A549 (cell line): ENCODE data around the gene FZD1. TPM values are rescaled to one million over a fixed set of nuclear protein-coding genes. Genes with fewer than 3 reads are reported as not detected.

Experiments used
- ATAC-seq, 2 experiments: fragments of 200-7000 bp in 1 of 2; fragments of >200 bp in 1 of 2; cut with Nextera tagmentation in 1 of 2; cut with Tn5 transposase in 1 of 2; 3 replicates each; pipeline versions ENCODE4 v1.8.0 to v1.9.1; 2018 to 2020; ENCODE audit warnings: mild to moderate bottlenecking in 1 of 2, moderate library complexity in 1 of 2
- CTCF ChIA-PET: fragments of 300-600 bp; sonication (Branson Sonifier 250); formaldehyde crosslinking; extraction: SDS; loops from one replicate; lab custom pipeline; 2021; ENCODE audit warnings: antibody characterized with exemption, inconsistent platforms; lab: Yijun Ruan, JAX
- POLR2A ChIA-PET: fragments of 350-600 bp; formaldehyde crosslinking; extraction: SDS; loops from one replicate; lab custom pipeline; 2021; ENCODE audit warnings: antibody characterized with exemption, inconsistent platforms; lab: Yijun Ruan, JAX
- DNase-seq, 2 experiments: peaks; one replicate each; pipeline versions ENCODE4 v3.0.0 to v3.0.0-alpha.2; 2011 to 2016; ENCODE audit warnings: low read depth in 1 of 2, low spot score in 1 of 2
- FAIRE-seq: peaks from 2 replicates; lab custom pipeline; 2011; peaks lifted over from hg19 to GRCh38; lab: Jason Lieb, UNC
- H3K27ac ChIP-seq, 2 experiments: fragments of >200 bp; sonication (Bioruptor Twin); formaldehyde crosslinking; 3 replicates each; pipeline ENCODE4 v1.5.1; 2016 to 2017
- H3K4me1 ChIP-seq: fragments of >200 bp; sonication (Bioruptor Twin); formaldehyde crosslinking; 3 replicates; pipeline ENCODE4 v1.6.1; 2016
- H3K4me2 ChIP-seq: fragments of >200 bp; sonication (Bioruptor Twin); formaldehyde crosslinking; 3 replicates; pipeline ENCODE4 v1.6.1; 2016
- H3K4me3 ChIP-seq: fragments of >200 bp; sonication (Bioruptor Twin); formaldehyde crosslinking; 3 replicates; pipeline ENCODE4 v1.5.1; 2016
- H3K9me3 ChIP-seq: fragments of >200 bp; sonication (Bioruptor Twin); formaldehyde crosslinking; 3 replicates; pipeline ENCODE4 v1.6.1; 2016
- CBX8 ChIP-seq: fragments of 200-600 bp; sonication (generic); IDR thresholded peaks from 2 replicates; pipeline ENCODE4 v1.6.1; 2016
- CEBPB ChIP-seq, 2 experiments: fragments of >200 bp in 1 of 2; sonication (Bioruptor Twin) in 1 of 2; formaldehyde crosslinking in 1 of 2; IDR thresholded peaks; 2 replicates each; pipeline ENCODE4 v1.6.1; 2012 to 2016
- CHD2 ChIP-seq: fragments of 150-350 bp; IDR thresholded peaks from 2 replicates; pipeline ENCODE4 v1.6.1; 2014; ENCODE audit warnings: low read length; ENCODE audit not compliant: partially characterized antibody
- CHD4 ChIP-seq: fragments of 200-600 bp; sonication (generic); IDR thresholded peaks from 2 replicates; pipeline ENCODE4 v1.6.1; 2016; ENCODE audit warnings: antibody characterized with exemption, mild to moderate bottlenecking, borderline replicate concordance
- EHMT2 ChIP-seq: fragments of 200-600 bp; sonication (generic); IDR thresholded peaks from 2 replicates; pipeline ENCODE4 v1.6.1; 2016; ENCODE audit warnings: antibody characterized with exemption, low read depth, mild to moderate bottlenecking, moderate library complexity
- EP300 ChIP-seq, 2 experiments: fragments of >200 bp; sonication (Bioruptor Twin); formaldehyde crosslinking; IDR thresholded peaks; 2 replicates in 1 of 2; 3 replicates in 1 of 2; pipeline ENCODE4 v1.6.1; 2016 to 2017
- FOSB ChIP-seq: fragments of 250-450 bp; sonication (Bioruptor Pico); IDR thresholded peaks from 2 replicates; pipeline ENCODE4 v1.5.0; 2020; ENCODE audit warnings: mild to moderate bottlenecking, moderate library complexity
- FOSL2 ChIP-seq, 2 experiments: fragments of 450-650 bp in 1 of 2; fragments of >200 bp in 1 of 2; sonication (Bioruptor Twin) in 1 of 2; formaldehyde crosslinking; IDR thresholded peaks; 2 replicates each; pipeline versions ENCODE4 v1.5.0 to v1.6.1; 2016 to 2020; ENCODE audit warnings: mild to moderate bottlenecking in 1 of 2, moderate library complexity in 1 of 2
- JUN ChIP-seq, 2 experiments: fragments of >200 bp; sonication (Bioruptor Twin); formaldehyde crosslinking; IDR thresholded peaks; 2 replicates in 1 of 2; 3 replicates in 1 of 2; pipeline ENCODE4 v1.6.1; 2016 to 2017
- KDM1A ChIP-seq: fragments of 200-600 bp; sonication (generic); IDR thresholded peaks from 2 replicates; pipeline ENCODE4 v1.6.1; 2016; ENCODE audit warnings: low read depth, mild to moderate bottlenecking
- NPAS2 ChIP-seq: fragments of 250-450 bp; sonication (Bioruptor Pico); IDR thresholded peaks from 2 replicates; pipeline ENCODE4 v1.8.0; 2022; ENCODE audit warnings: mild to moderate bottlenecking, moderate library complexity, borderline replicate concordance
- POLR2A ChIP-seq: IDR thresholded peaks from 2 replicates; pipeline ENCODE4 v1.6.1; 2012; ENCODE audit warnings: mild to moderate bottlenecking, low read length
- POLR2AphosphoS2 ChIP-seq: conservative IDR thresholded peaks from 2 replicates; pipeline ENCODE4 v1.6.1; 2012; ENCODE audit warnings: low read length, improper control_type of control experiment, inconsistent platforms
- SMC3 ChIP-seq: fragments of >200 bp; sonication (Bioruptor Twin); formaldehyde crosslinking; IDR thresholded peaks from 3 replicates; pipeline ENCODE4 v1.6.1; 2018; ENCODE audit warnings: inconsistent platforms
- ZFP36 ChIP-seq: fragments of 450-650 bp; IDR thresholded peaks from 2 replicates; pipeline ENCODE4 v1.6.1; 2014; ENCODE audit warnings: borderline replicate concordance; ENCODE audit not compliant: partially characterized antibody
- ZNF302 ChIP-seq: fragments of 250-450 bp; sonication (Bioruptor Pico); IDR thresholded peaks from 2 replicates; pipeline ENCODE4 v1.9.0; 2021; ENCODE audit warnings: inconsistent platforms, mild to moderate bottlenecking, moderate library complexity
- WGBS: methylation state at CpG from one replicate; pipeline ENCODE4 v1.1.6; 2017; ENCODE audit errors: missing lambda C conversion rate; 5-methylcytosine and 5-hydroxymethylcytosine counted together
- polyA plus RNA-seq, 4 experiments: library from polyadenylated mRNA; depleted of rRNA in 3 of 4; stranded (reverse); fragments of >200 nt; fragmentation: RNase III in 1 of 4; extraction: RNeasy Plus Mini Kit Qiagen cat#74134 plus additional on column Dnase treatment in 1 of 4; gene quantifications; 2 replicates in 3 of 4; 3 replicates in 1 of 4; pipeline ENCODE4 v1.2.3, GENCODE V29; 2011 to 2017
- TF ChIP-seq, protein P1 (sequence below): IDR thresholded peaks from 2 replicates; pipeline ENCODE4 v1.6.1; 2012; ENCODE audit warnings: low read depth, borderline replicate concordance
- TF ChIP-seq, protein P2 (sequence below): IDR thresholded peaks from 2 replicates; pipeline ENCODE4 v1.6.1; 2012
- TF ChIP-seq, protein P3 (sequence below): fragments of >200 bp; sonication (Bioruptor Twin); formaldehyde crosslinking; IDR thresholded peaks from 3 replicates; pipeline ENCODE4 v1.6.1; 2016
- TF ChIP-seq, protein P4 (sequence below): fragments of >200 bp; sonication (Bioruptor Twin); formaldehyde crosslinking; IDR thresholded peaks from 2 replicates; pipeline ENCODE4 v1.6.1; 2016

The FZD1 gene
- polyA plus RNA-seq, 2 of the 4 experiments (the other 2 are of a cell fraction) = 1.4 TPM

DNA sequence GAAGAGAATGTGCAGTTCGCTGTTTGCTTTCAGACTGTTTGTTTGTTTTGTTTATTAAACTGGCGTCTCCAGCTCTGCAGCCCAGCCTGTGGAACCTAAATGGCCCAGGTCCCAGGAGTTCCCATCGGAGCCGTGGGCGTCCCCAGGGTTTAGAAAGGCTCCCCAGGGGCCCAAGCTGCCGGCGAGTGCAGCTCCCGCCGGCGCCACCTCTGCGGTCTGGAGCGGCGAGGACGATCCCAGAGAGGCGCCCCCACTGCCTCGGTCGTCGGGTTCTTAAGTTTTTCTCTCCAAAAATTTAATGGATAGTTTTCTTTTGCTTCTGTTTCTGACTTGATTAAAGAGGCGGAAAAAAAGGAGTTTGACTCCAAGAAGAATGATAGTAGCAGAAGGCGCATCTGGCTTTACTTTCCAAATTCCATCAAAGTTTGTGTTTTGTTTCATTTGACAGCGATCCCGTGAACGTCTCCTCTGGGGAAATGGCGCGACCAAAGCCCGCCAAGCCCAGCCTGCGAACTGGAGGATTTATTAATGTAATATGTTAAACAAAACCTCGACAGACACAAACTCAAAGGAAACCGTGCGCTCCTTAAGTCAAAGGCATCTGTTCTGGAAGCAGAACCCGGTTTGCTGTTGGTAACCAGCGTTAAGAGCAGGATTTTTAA is 718 bp upstream of the FZD1 start:
- POLR2A ChIA-PET = no interaction called here
- Histone ChIP-seq H3K4me2 (peak overlapping the region; percentile 99), H3K4me1 (peaks cover 6% of the 10 kb centered on the region; the same call in 1 of the 3 replicates)
- no peak for FAIRE-seq
- ATAC-seq = peak; percentile 33 to 44; a peak in 4 of 6 replicates
- CTCF ChIA-PET = interaction anchor here (0.9 kb wide), 1 partner anchor 955 kb away, joined by 3 read pairs; no protein-coding TSS in a partner anchor
- TF ChIP-seq EHMT2 (no peak), CBX8 (peak; percentile 76), CHD4 (no peak)
- TF ChIP-seq, all 56 proteins: peak for 1
- peak; percentile 15 to 17 for DNase-seq
- WGBS = 1% methylated on average over 32 of the region's 32 CpGs
- Histone ChIP-seq H3K9me3 (no peaks in the 10 kb centered on the region), H3K4me3 (peak overlapping the region; percentile 91), H3K27ac (peak overlapping the region; percentile 27 to 41; a peak in 3 of 6 replicates)

DNA sequence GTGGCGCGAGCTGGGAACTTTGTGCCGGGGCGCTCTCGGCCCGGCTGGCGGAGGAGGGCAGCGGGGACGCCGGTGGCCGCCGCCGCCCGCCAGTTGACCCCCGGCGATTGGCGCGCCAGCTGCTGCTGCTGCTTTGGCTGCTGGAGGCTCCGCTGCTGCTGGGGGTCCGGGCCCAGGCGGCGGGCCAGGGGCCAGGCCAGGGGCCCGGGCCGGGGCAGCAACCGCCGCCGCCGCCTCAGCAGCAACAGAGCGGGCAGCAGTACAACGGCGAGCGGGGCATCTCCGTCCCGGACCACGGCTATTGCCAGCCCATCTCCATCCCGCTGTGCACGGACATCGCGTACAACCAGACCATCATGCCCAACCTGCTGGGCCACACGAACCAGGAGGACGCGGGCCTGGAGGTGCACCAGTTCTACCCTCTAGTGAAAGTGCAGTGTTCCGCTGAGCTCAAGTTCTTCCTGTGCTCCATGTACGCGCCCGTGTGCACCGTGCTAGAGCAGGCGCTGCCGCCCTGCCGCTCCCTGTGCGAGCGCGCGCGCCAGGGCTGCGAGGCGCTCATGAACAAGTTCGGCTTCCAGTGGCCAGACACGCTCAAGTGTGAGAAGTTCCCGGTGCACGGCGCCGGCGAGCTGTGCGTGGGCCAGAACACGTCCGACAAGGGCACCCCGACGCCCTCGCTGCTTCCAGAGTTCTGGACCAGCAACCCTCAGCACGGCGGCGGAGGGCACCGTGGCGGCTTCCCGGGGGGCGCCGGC is 870 bp downstream of the FZD1 start:
- 0% methylated on average over 2 of the region's 78 CpGs for WGBS
- ATAC-seq (peak; percentile 42 to 51), FAIRE-seq (no peak), DNase-seq (peak in 1 of 2 experiments; percentile 65)
- POLR2A ChIA-PET = interaction anchor here (1.0 kb wide), 1 partner anchor 12 kb away, joined by 3 read pairs; no protein-coding TSS in a partner anchor
- Histone ChIP-seq H3K4me1 (peaks cover 6% of the 10 kb centered on the region; the same call in 1 of the 3 replicates), H3K4me3 (peak overlapping the region; percentile 91), H3K4me2 (peak overlapping the region; percentile 99), H3K9me3 (no peaks in the 10 kb centered on the region), H3K27ac (peak overlapping the region; percentile 80 to 91)
- CTCF ChIA-PET = no interaction called here
- TF ChIP-seq, protein P1, sequence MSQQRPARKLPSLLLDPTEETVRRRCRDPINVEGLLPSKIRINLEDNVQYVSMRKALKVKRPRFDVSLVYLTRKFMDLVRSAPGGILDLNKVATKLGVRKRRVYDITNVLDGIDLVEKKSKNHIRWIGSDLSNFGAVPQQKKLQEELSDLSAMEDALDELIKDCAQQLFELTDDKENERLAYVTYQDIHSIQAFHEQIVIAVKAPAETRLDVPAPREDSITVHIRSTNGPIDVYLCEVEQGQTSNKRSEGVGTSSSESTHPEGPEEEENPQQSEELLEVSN = peak; percentile 71; the same call in 1 of the 2 replicates
- TF ChIP-seq, protein P2, sequence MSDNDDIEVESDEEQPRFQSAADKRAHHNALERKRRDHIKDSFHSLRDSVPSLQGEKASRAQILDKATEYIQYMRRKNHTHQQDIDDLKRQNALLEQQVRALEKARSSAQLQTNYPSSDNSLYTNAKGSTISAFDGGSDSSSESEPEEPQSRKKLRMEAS = peak; percentile 75
- no peak for TF ChIP-seq CHD2
- TF ChIP-seq, all 56 proteins: peak for 2

DNA sequence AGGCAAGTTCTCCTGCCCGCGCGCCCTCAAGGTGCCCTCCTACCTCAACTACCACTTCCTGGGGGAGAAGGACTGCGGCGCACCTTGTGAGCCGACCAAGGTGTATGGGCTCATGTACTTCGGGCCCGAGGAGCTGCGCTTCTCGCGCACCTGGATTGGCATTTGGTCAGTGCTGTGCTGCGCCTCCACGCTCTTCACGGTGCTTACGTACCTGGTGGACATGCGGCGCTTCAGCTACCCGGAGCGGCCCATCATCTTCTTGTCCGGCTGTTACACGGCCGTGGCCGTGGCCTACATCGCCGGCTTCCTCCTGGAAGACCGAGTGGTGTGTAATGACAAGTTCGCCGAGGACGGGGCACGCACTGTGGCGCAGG is 1.4 kb downstream of the FZD1 start:
- FAIRE-seq (no peak), ATAC-seq (no peak), DNase-seq (peak in 1 of 2 experiments; percentile 5)
- ChIA-PET CTCF (no interaction called here), POLR2A (no interaction called here)
- Histone ChIP-seq H3K27ac (peak overlapping the region in 1 of 2 experiments; percentile 91; a peak in 3 of 6 replicates), H3K4me3 (peak overlapping the region; percentile 91), H3K9me3 (no peaks in the 10 kb centered on the region), H3K4me2 (peak overlapping the region; percentile 99), H3K4me1 (peaks cover 6% of the 10 kb centered on the region; the same call in 1 of the 3 replicates)
- TF ChIP-seq, protein P3, sequence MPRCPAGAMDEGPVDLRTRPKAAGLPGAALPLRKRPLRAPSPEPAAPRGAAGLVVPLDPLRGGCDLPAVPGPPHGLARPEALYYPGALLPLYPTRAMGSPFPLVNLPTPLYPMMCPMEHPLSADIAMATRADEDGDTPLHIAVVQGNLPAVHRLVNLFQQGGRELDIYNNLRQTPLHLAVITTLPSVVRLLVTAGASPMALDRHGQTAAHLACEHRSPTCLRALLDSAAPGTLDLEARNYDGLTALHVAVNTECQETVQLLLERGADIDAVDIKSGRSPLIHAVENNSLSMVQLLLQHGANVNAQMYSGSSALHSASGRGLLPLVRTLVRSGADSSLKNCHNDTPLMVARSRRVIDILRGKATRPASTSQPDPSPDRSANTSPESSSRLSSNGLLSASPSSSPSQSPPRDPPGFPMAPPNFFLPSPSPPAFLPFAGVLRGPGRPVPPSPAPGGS = no peak
- no peak for TF ChIP-seq CEBPB (IDR thresholded peaks at IDR 0.05)
- TF ChIP-seq POLR2AphosphoS2 = no peak
- no peak for TF ChIP-seq POLR2A
- TF ChIP-seq NPAS2 (CRISPR knock-in tag) = no peak
- TF ChIP-seq, protein P1 = no peak
- TF ChIP-seq, protein P2 = no peak
- no peak for TF ChIP-seq JUN (IDR thresholded peaks at IDR 0.05)
- TF ChIP-seq CHD2 = no peak
- TF ChIP-seq KDM1A = no peak
- TF ChIP-seq FOSL2 (IDR thresholded peaks at IDR 0.05) = no peak
- no peak for TF ChIP-seq FOSL2 (CRISPR knock-in tag; IDR thresholded peaks at IDR 0.05)
- TF ChIP-seq, protein P4, sequence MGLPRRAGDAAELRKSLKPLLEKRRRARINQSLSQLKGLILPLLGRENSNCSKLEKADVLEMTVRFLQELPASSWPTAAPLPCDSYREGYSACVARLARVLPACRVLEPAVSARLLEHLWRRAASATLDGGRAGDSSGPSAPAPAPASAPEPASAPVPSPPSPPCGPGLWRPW = no peak
- no peak for TF ChIP-seq CBX8
- TF ChIP-seq ZNF302 (CRISPR knock-in tag) = no peak
- no peak for TF ChIP-seq SMC3
- no peak for TF ChIP-seq ZFP36
- no peak for TF ChIP-seq FOSB (CRISPR knock-in tag)
- TF ChIP-seq EP300 (IDR thresholded peaks at IDR 0.05) = no peak
- WGBS = 86% methylated on average over 30 of the region's 31 CpGs
